BLaER1 treated with 17β-estradiol and CSF1 and Interleukin-3, amounts not matched to agents 10 nM and 100 nM (cell line): Measurements from ENCODE around the gene ATG3.

ENCODE experiments used
- H3K27ac ChIP-seq, 11 experiments: shearing (Covaris generic); formaldehyde crosslinking; 2 replicates each; pipeline ENCODE4 v1.8.1; 2022
- H3K27me3 ChIP-seq, 11 experiments: shearing (Covaris generic); formaldehyde crosslinking; 2 replicates each; pipeline ENCODE4 v1.8.1; 2022
- H3K36me3 ChIP-seq, 11 experiments: shearing (Covaris generic); formaldehyde crosslinking; 2 replicates each; pipeline ENCODE4 v1.8.1; 2022
- H3K4me1 ChIP-seq, 10 experiments: shearing (Covaris generic); formaldehyde crosslinking; 2 replicates each; pipeline ENCODE4 v1.8.1; 2022
- H3K4me2 ChIP-seq, 11 experiments: shearing (Covaris generic); formaldehyde crosslinking; 2 replicates each; pipeline ENCODE4 v1.8.1; 2022
- H3K4me3 ChIP-seq, 10 experiments: shearing (Covaris generic); formaldehyde crosslinking; 2 replicates each; pipeline ENCODE4 v1.8.1; 2022
- H3K9ac ChIP-seq, 11 experiments: shearing (Covaris generic); formaldehyde crosslinking; 2 replicates each; pipeline ENCODE4 v1.8.1; 2022
- H3K9me3 ChIP-seq, 11 experiments: shearing (Covaris generic); formaldehyde crosslinking; replicated peaks in 1 of 11; 2 replicates each; pipeline ENCODE4 v1.8.1; 2022
- H4K20me1 ChIP-seq, 11 experiments: shearing (Covaris generic); formaldehyde crosslinking; 2 replicates each; pipeline ENCODE4 v1.8.1; 2022
- Cebpa-rat ChIP-seq, 11 experiments: shearing (Covaris generic); IDR thresholded peaks; 2 replicates each; pipeline ENCODE4 v1.8.1; 2022

The ATG3 gene

GRCh38 chr3:112514527-112515128 is 47.1 kb downstream of the ATG3 start:
- peaks cover 27 to 52% (median 37%) of the 10 kb centered on the region in 11 experiments for H3K9me3 ChIP-seq
- H3K27ac ChIP-seq: no peak overlapping the region
- H3K4me3 ChIP-seq: no peak overlapping the region
- no peak for TF ChIP-seq Cebpa-rat (IDR thresholded peaks at IDR 0.05)
- no peaks in the 10 kb centered on the region for H4K20me1 ChIP-seq
- H3K4me2 ChIP-seq: no peak overlapping the region
- H3K4me1 ChIP-seq: no peaks in the 10 kb centered on the region
- H3K36me3 ChIP-seq: no peaks in the 10 kb centered on the region
- no peak overlapping the region for H3K9ac ChIP-seq
- no peaks in the 10 kb centered on the region for H3K27me3 ChIP-seq

GRCh38 chr3:112512320-112512719 is 49.4 kb downstream of the ATG3 start:
- H3K4me1 ChIP-seq: 0 out of 20 replicates have a peak, but pooled peaks cover 0 to 5% (median 0%) of the 10 kb centered on the region in 10 experiments
- H4K20me1 ChIP-seq: no peaks in the 10 kb centered on the region
- no peak for TF ChIP-seq Cebpa-rat (IDR thresholded peaks at IDR 0.05)
- no peak overlapping the region for H3K27ac ChIP-seq
- H3K9me3 ChIP-seq: peaks cover 27 to 58% (median 37%) of the 10 kb centered on the region in 11 experiments
- H3K4me2 ChIP-seq: no peak overlapping the region
- H3K27me3 ChIP-seq: no peaks in the 10 kb centered on the region
- no peak overlapping the region for H3K9ac ChIP-seq
- H3K36me3 ChIP-seq: no peaks in the 10 kb centered on the region
- H3K4me3 ChIP-seq: no peak overlapping the region

- no peak overlapping the region for H3K4me2 ChIP-seq
- no peaks in the 10 kb centered on the region for H3K36me3 ChIP-seq
- TF ChIP-seq Cebpa-rat (IDR thresholded peaks at IDR 0.05): no peak
- H4K20me1 ChIP-seq: no peaks in the 10 kb centered on the region
- H3K9me3 ChIP-seq: peaks cover 26 to 51% (median 36%) of the 10 kb centered on the region in 11 experiments
- H3K9ac ChIP-seq: no peak overlapping the region
- no peaks in the 10 kb centered on the region for H3K27me3 ChIP-seq
- no peak overlapping the region for H3K27ac ChIP-seq
- peaks cover 0 to 19% (median 6%) of the 10 kb centered on the region in 10 experiments; a peak in 12 of 20 replicates for H3K4me1 ChIP-seq
- no peak overlapping the region for H3K4me3 ChIP-seq
These were observed 52.9 kb downstream of the ATG3 start for GRCh38 chr3:112508860-112509259.

- TF ChIP-seq Cebpa-rat (IDR thresholded peaks at IDR 0.05): no peak
- H3K4me2 ChIP-seq: no peak overlapping the region
- H3K9me3 ChIP-seq: peaks cover 20 to 46% (median 30%) of the 10 kb centered on the region in 11 experiments
These were observed 53.5 kb downstream of the ATG3 start for GRCh38 chr3:112508261-112508660.

GRCh38 chr3:112505907-112506306 is 55.9 kb downstream of the ATG3 start:
- Histone ChIP-seq H4K20me1 (no peaks in the 10 kb centered on the region), H3K4me1 (peaks cover 0 to 19% (median 7%) of the 10 kb centered on the region in 10 experiments; a peak in 12 of 20 replicates), H3K36me3 (no peaks in the 10 kb centered on the region), H3K9ac (no peak overlapping the region), H3K27ac (no peak overlapping the region), H3K4me3 (no peak overlapping the region), H3K27me3 (no peaks in the 10 kb centered on the region), H3K4me2 (no peak overlapping the region), H3K9me3 (peaks cover 0 to 25% (median 9%) of the 10 kb centered on the region in 11 experiments; a peak in 13 of 22 replicates)
- TF ChIP-seq Cebpa-rat (IDR thresholded peaks at IDR 0.05): no peak

More at GRCh38 chr3:112508261-112508660, 53.5 kb downstream of the ATG3 start:
- H3K9ac ChIP-seq: no peak overlapping the region
- no peaks in the 10 kb centered on the region for H4K20me1 ChIP-seq
- H3K4me3 ChIP-seq: no peak overlapping the region
- peaks cover 0 to 19% (median 7%) of the 10 kb centered on the region in 10 experiments; a peak in 12 of 20 replicates for H3K4me1 ChIP-seq
- no peaks in the 10 kb centered on the region for H3K27me3 ChIP-seq
- H3K27ac ChIP-seq: no peak overlapping the region
- no peaks in the 10 kb centered on the region for H3K36me3 ChIP-seq

GRCh38 chr3:112504123-112504522 is 57.6 kb downstream of the ATG3 start:
- Histone ChIP-seq H3K36me3 (no peaks in the 10 kb centered on the region), H3K27me3 (no peaks in the 10 kb centered on the region), H3K9ac (no peak overlapping the region), H3K27ac (no peak overlapping the region), H3K4me2 (peak overlapping the region in 6 of 11 experiments; percentile 1 to 20 (median 14); a peak in 6 of 22 replicates), H3K9me3 (peaks cover 0 to 15% (median 0%) of the 10 kb centered on the region in 11 experiments; a peak in 7 of 22 replicates), H3K4me1 (peaks cover 4 to 19% (median 12%) of the 10 kb centered on the region in 10 experiments; a peak in 17 of 20 replicates), H4K20me1 (no peaks in the 10 kb centered on the region), H3K4me3 (no peak overlapping the region)
- TF ChIP-seq Cebpa-rat (IDR thresholded peaks at IDR 0.05): no peak

GRCh38 chr3:112503304-112503972 is 58.3 kb downstream of the ATG3 start:
- H4K20me1 ChIP-seq: no peaks in the 10 kb centered on the region
- peak overlapping the region in 1 of 11 experiments; percentile 20; a peak in 2 of 22 replicates for H3K4me2 ChIP-seq
- no peaks in the 10 kb centered on the region for H3K27me3 ChIP-seq
- no peak for TF ChIP-seq Cebpa-rat (IDR thresholded peaks at IDR 0.05)
- H3K36me3 ChIP-seq: no peaks in the 10 kb centered on the region
- peaks cover 0 to 14% (median 0%) of the 10 kb centered on the region in 11 experiments; a peak in 7 of 22 replicates for H3K9me3 ChIP-seq
- H3K4me1 ChIP-seq: peaks cover 9 to 18% (median 15%) of the 10 kb centered on the region in 10 experiments; a peak in 17 of 20 replicates
- no peak overlapping the region for H3K4me3 ChIP-seq
- no peak overlapping the region for H3K27ac ChIP-seq
- no peak overlapping the region for H3K9ac ChIP-seq

- no peak overlapping the region for H3K4me2 ChIP-seq
- no peaks in the 10 kb centered on the region for H4K20me1 ChIP-seq
- H3K36me3 ChIP-seq: no peaks in the 10 kb centered on the region
- H3K9ac ChIP-seq: no peak overlapping the region
- no peak overlapping the region for H3K4me3 ChIP-seq
- H3K27ac ChIP-seq: no peak overlapping the region
- H3K4me1 ChIP-seq: peaks cover 9 to 26% (median 15%) of the 10 kb centered on the region in 10 experiments; a peak in 18 of 20 replicates
- H3K27me3 ChIP-seq: no peaks in the 10 kb centered on the region
- TF ChIP-seq Cebpa-rat (IDR thresholded peaks at IDR 0.05): no peak
- peaks cover 0 to 6% (median 0%) of the 10 kb centered on the region in 11 experiments; a peak in 2 of 22 replicates for H3K9me3 ChIP-seq
These were observed 61.1 kb downstream of the ATG3 start for GRCh38 chr3:112500621-112501020.

- Histone ChIP-seq H3K4me1 (peaks cover 3 to 22% (median 10%) of the 10 kb centered on the region in 10 experiments; a peak in 17 of 20 replicates), H3K4me3 (no peak within 1 kb of the TSS), H3K9me3 (peaks cover 0 to 12% (median 5%) of the 10 kb centered on the region in 11 experiments; a peak in 8 of 22 replicates), H3K9ac (no peak within 1 kb of the TSS), H4K20me1 (no peaks in the 10 kb centered on the region), H3K27ac (no peak within 1 kb of the TSS), H3K4me2 (peak within 1 kb of the TSS in 9 of 11 experiments; percentile 5 to 44 (median 27); a peak in 14 of 22 replicates), H3K27me3 (no peaks in the 10 kb centered on the region), H3K36me3 (no peaks in the 10 kb centered on the region)
- no peak for TF ChIP-seq Cebpa-rat (IDR thresholded peaks at IDR 0.05)
These were observed 62.6 kb downstream of the ATG3 start, which contains the start of gene BTLA for GRCh38 chr3:112498914-112499711. TSS of gene BTLA (minus strand) at chr3:112499472. CDS start at chr3:112499358, 114 bp downstream.
